Nucleus accumbens (tissue), 56 donors: ENCODE results near the gene CDH16.

Source experiments
- DNase-seq, 56 donors: peaks; one replicate each; lab custom pipeline; 2025; lab: John Stamatoyannopoulos, UW

The CDH16 gene

GRCh38 chr16:66914541-66914940, 4.1 kb downstream of the CDH16 start:
- DNase-seq = no peak

DNA sequence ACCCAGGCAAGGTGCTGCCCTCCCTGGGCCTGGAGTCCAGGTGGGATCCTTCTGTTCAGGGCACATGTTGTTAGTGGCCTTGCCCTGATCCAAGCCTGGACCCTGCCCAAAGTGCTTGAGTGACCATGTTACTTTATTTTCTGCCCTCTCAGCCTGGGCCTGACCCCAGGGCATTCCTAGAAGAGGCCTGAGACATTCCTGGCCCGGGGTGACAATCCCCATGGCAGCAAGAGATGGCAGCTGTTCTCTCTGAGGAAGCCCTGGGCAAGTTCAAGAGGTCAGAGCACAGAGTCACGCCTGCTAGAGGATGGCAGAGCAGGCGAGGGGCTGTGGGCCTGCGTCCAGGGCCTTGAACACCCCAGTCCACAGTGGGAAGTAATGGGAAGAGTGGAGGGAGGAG, 5.0 kb downstream of the CDH16 start:
- no peak for DNase-seq

GRCh38 chr16:66913081-66913480, 5.6 kb downstream of the CDH16 start:
- DNase-seq = no peak

DNA sequence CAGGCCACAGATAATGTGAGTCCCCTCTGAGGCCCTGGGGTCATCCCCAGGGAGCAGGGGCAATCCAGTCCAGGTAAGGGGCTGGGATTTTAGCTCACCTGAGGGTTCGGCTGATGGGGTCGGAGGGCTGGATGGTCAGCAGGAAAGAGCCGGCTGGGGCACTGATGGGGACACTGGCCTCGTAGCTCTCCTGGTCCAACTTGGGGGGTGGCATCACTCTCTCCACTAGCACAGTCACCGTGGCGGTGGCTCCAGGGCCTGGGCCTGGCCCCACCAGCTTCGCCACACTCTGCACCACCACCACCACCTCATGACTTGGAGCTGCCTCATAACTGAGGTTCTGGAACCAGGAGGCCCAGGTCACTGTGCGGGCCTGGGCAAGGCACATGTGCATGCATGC, 6.9 kb downstream of the CDH16 start:
- no peak for DNase-seq

DNA sequence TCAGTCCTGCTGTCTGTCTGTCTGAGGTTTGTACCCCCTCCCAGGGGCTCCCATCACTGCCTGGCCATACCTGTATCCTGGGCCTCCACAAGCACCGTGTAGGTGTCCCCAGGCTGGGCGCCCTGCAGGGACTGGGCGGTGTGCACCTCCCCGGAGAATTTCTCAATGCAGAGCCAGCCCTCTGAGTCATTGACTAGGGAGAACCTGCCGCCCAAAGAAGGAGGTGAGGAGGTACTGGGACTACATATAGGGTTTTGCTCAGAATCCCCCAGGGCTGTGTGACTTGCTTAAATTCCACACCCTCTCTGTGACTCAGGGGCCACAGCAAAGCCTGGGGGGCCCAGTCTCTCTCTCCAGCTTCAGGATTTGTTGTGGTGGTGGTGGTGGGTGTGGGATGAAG, 7.6 kb downstream of the CDH16 start:
- no peak for DNase-seq

DNA sequence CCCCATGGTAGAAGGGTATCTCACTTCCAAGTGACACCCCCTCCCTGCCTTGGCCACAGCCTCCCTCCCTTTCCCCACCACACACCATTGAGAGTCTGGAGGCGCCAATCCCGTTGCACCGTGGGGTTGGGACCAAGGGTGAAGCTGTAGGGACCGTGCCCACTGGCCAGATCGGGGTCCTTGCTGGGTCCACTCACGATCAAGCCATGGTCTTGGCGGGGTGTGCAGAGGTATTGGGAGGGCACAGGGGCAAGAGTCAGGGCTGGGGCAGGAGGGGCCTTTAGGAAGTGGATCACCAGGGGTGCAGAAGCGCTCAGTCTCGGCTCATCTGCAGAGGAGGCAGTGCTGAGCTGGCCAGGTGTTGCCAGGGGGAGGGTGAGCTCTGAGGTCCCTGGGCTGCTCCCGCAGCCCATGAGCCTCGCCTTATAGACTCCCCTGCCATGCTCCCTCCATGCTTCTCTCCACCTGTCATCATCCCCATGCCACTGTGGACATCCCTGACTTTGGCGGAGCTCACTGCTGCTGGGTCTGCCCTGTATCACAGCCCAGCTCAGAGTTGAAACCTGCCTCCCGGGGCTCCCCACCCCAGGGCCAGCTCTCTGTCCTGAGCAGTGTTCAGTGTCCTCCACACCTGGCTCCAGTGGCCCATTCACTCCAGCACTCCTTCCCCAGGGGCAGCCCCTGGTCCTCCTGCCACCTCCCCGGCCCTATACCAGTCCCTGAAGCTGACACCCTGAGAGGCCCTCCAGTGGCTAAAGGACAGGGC, 8.3 kb downstream of the CDH16 start:
- no peak for DNase-seq

- DNase-seq = no peak
These were observed 9.7 kb downstream of the CDH16 start for GRCh38 chr16:66908762-66909559.

GRCh38 chr16:66908116-66908515, 10.6 kb downstream of the CDH16 start:
- DNase-seq = no peak

DNA sequence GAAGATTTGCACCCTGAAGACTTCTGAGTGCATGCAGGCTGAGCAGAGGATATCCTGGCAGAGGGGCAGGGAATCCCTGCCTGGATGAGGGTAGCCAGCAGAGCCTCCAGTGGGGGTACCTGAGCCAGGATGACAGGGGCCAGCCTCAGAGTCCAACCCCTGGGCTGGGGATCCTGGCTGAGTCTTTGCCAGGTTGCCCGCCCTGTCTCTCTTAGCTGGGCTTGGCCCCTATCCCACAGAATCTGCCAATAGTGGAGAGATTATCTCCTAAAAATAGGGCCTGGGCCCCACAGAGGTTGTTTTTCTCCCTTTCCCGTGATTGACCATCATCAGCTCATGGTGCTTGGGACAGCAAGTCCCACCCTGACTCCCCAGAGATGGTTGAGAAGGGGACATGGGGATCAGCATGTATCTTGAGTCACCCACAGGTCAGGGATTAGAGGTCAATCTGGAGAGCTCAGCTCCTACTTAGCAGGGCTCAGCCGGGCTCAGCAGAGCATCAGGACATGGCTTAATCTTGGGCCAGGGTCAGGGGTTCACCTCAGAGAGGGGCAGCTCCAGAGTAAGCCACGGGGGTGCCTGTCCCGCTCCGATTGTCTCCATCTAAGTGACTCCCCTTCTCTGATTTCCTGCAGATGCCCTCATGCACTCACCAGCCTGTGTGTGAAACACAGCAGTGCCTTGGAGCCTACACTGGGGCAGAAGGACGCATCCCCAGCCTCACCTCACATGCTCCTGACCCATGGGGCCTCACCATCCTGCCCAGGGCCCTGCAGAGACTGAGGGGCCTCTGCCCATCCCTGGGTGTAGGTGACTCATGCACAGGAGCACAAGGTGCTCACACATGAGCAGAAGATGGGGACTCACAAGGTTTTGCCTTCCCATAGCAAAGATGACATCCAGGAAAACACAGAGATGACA, 11.5 kb downstream of the CDH16 start:
- no peak for DNase-seq

DNA sequence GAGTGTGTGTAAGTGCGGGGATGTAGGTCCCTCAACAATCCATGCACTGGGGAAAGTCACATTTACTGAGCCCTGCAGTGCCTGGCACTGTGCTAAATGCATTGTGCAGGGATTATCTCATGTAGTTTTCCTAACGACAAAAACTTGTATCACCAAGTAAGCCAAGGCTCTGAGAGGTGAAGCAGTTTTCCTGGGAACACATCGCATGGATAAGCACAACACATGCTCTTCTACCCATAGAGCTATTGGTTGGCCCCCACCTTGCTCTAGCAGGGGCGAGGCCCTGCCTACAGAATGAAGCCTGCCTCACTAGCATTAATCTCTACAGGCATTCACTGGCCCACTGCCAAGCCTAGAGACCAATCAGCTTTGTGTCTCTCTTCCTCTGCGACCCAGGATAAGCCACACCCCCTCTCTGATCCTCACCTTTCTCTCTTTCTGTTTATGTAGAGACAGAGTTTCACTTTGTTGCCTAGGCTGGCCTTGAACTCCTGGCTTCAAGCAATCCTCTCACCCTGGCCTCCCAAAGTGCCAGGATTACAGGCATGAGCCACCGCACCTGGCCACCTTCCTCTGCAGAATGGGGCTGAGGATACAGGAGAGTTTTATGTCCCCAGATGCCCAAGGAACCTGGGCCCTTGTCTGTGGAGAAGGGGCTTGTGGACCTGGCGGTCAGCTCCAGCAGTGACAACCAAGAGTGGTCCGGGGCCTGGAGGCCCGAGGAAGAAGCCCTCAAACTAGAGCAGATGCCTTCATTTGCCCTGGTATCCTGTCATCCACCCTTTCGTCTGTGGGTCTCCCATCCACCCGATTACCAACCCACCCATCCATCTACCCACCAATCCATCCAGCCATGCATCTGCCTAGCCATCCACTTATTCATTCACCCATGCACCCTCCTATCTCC, 12.8 kb downstream of the CDH16 start:
- DNase-seq = peak in 1 of 56 donors; percentile 44

DNA sequence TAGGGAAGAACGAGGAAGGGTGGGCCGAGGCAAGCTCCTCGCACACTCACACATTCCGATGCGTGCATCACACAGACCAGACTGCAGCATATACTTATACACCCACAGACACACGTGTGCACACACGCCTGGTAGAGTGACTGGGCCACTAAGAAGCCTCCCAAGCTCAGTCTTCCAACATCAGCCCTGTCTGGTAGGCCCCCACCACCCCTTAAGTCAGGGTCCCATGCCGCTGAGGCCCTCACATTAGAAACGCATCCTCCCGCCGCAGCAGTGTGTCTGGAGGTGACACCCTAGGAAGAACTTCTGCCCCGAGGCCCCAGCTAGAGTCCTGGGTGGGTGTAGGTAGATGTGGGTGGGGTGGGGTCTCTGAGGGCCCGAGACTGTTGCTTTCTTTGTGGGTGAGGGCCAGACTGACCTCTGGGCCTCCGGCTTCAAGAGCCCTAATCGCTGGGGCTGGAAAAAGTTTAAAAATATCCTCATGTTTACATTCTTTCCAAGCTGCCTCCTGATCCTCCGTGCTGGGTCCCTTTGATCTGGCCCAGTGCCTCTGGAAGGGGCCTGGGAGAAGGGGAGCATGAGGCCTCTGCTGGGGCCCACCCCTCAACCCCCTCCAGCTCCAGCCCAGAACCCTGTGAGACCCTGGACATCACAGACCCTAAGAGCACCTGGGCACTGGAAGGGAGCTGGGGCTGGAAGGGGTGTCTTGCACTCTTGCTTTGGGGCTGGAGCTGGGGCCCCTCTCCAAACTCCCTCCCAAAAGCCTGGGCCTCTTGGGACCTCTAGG, 13.6 kb downstream of the CDH16 start:
- DNase-seq = no peak

DNA sequence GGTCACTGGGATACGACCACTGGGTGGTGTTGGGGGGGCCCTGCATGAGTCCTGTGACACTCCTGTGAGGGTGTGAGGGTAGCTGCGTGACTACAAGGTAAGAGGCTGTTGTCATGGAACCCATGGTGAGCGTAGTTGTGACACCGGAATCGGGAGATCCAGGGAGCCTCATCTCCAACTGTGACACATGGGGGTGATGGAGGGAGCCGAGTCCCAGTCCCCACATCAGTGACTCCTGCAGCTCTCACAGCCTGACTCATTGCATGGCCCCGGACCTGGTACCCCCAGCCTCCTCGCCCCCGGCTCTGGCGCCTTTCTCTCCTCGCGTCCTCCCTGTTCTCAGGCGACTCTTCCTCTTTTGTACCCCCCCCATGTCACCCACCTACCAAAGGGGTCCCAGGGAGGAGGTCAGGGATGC, 14.2 kb downstream of the CDH16 start:
- DNase-seq = peak in 1 of 56 donors; percentile 26

- no peak for DNase-seq
These were observed 14.9 kb downstream of the CDH16 start for GRCh38 chr16:66903544-66904427.

DNA sequence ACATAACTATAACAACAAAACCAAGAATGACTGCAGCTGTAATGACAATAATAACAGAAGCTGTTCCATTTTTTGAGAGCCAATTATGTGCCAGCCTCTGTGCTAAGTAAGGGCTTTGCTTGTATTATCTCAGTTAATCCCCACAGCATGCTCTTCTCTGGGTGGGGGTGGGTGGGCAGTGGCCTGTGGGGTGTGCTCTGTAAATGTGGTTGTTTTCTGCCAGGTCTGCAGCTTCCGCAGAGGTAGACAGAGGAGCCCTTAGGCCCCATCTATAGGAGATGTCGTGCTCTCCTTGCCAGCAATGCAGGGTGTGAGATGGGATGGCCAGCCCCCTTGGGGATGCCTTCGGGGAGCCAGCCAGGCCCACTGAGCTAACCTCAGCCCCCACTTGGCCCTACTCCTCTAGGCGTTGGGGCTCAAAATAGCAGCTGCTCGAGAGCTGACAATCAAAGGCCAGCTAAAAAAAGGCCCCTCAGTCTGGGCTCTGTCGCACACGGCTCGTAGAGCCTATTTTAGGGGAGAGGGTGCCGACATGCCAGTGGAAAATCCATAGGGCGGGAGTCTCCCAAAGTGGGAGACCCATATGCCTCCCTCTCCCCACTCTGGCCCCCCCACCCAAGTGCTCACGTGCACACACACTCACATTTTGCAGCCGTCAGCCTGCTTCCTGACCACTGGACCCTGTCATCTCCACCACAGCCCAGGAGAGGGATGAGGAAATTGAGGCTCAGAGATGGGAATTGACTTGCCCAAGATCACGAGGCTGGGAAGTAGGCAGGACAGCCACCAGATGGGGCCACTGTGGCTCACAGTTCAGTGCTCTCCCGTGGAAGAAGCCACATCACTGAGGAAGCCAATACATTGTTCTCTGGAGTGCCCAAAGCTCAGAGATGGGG, 15.8 kb downstream of the CDH16 start:
- no peak for DNase-seq

DNA sequence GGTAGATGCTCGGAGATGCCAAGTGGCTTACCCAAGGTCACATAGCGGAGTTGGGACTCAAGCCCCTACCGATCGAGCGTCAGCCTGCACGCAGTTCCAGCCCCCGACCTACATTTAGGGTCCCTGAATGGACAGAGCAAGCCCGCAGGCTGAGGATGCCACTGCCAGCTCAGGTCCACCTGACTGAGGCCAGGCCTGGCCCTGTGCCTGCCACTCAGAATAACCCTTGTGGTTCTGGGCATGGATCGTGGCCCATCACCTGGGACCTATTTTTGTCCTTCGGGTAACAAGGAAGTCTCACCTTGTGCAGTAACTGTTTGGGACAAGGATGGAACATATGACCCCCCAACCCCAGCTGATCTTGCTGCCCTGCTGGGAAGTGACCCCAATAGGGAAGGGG, 17.1 kb downstream of the CDH16 start:
- DNase-seq = no peak

GRCh38 chr16:66900721-66901441, 17.8 kb downstream of the CDH16 start:
- DNase-seq = peak in 3 of 56 donors; percentile 23 to 36 (median 25)
